Left ventricle myocardium inferior (tissue), 1 donor: ENCODE results near the gene ENDOG. TPM values are rescaled to one million over a fixed set of nuclear protein-coding genes. Genes with fewer than 3 reads are reported as not detected.
A peak's percentile ranks its signal among the peaks of the same experiment; 100 is the strongest.

Source experiments
- DNase-seq: peaks from one replicate; pipeline ENCODE4 v3.0.0-alpha.2; 2020
- H3K27ac ChIP-seq: fragments of 200-600 bp; replicated peaks from 2 replicates; pipeline ENCODE4 v1.8.0; 2021
- H3K27me3 ChIP-seq: fragments of 200-600 bp; 2 replicates; pipeline ENCODE4 v1.8.0; 2021; ENCODE audit warnings: low read depth
- H3K36me3 ChIP-seq: fragments of 200-600 bp; 2 replicates; pipeline ENCODE4 v1.8.0; 2021
- H3K4me1 ChIP-seq: fragments of 200-600 bp; 2 replicates; pipeline ENCODE4 v1.8.0; 2021
- H3K4me3 ChIP-seq: fragments of 200-600 bp; 2 replicates; pipeline ENCODE4 v1.8.0; 2021; ENCODE audit warnings: mild to moderate bottlenecking, moderate library complexity
- H3K9me3 ChIP-seq: fragments of 200-600 bp; replicated peaks from 2 replicates; pipeline ENCODE4 v1.8.0; 2021
- CTCF ChIP-seq: fragments of 200-600 bp; IDR thresholded peaks from 2 replicates; pipeline ENCODE4 v1.8.0; 2021; ENCODE audit warnings: antibody characterized with exemption, mild to moderate bottlenecking, borderline replicate concordance
- intact Hi-C: fragments of 100-400 bp; cut with micrococcal nuclease; formaldehyde crosslinking; loops from one replicate; pipeline ENCODE4 v1.11.0; 2022
- total RNA-seq: library from RNA; stranded (reverse); fragmentation: NEBNext Ultra II Directional; extraction: Animal tissue kit (Norgen Biotek cat#: 25700); gene quantifications from one replicate; pipeline ENCODE4 v1.2.1, GENCODE V29; 2021
- donor health status: DM: no; HTN: yes; CAD: no; lungs with severe emphysema.

Gene ENDOG
- total RNA-seq, 1 donor from 2014 or later: 75.3 TPM

GRCh38 chr9:128818839-128819715, 777 bp downstream of the ENDOG start:
- H3K27ac ChIP-seq: peak overlapping the region; percentile 97
- peak overlapping the region; percentile 78 for H3K4me3 ChIP-seq
- H3K36me3 ChIP-seq: peaks cover 33% of the 10 kb centered on the region
- peak; percentile 40 for DNase-seq
- peaks cover 22% of the 10 kb centered on the region for H3K4me1 ChIP-seq
- intact Hi-C loops: no loop called here
- H3K27me3 ChIP-seq: no peaks in the 10 kb centered on the region
- TF ChIP-seq CTCF: no peak
- H3K9me3 ChIP-seq: no peaks in the 10 kb centered on the region

GRCh38 chr9:128819716-128820664, 1.7 kb downstream of the ENDOG start:
- Histone ChIP-seq H3K27me3 (no peaks in the 10 kb centered on the region), H3K4me3 (peak overlapping the region; percentile 78), H3K27ac (peak overlapping the region; percentile 97)

GRCh38 chr9:128820665-128821583, 2.6 kb downstream of the ENDOG start:
- intact Hi-C loops: no loop called here
- Histone ChIP-seq H3K4me1 (peaks cover 22% of the 10 kb centered on the region), H3K27ac (peak overlapping the region; percentile 97), H3K36me3 (peaks cover 50% of the 10 kb centered on the region), H3K27me3 (no peaks in the 10 kb centered on the region), H3K9me3 (no peaks in the 10 kb centered on the region), H3K4me3 (no peak overlapping the region)
- no peak for DNase-seq
- TF ChIP-seq CTCF: no peak

More at GRCh38 chr9:128819716-128820664, 1.7 kb downstream of the ENDOG start:
- TF ChIP-seq CTCF: no peak
- intact Hi-C loops: no loop called here
- Histone ChIP-seq H3K4me1 (peaks cover 22% of the 10 kb centered on the region), H3K36me3 (peaks cover 41% of the 10 kb centered on the region), H3K9me3 (no peaks in the 10 kb centered on the region)
- DNase-seq: peak; percentile 64

- Histone ChIP-seq H3K36me3 (peaks cover 59% of the 10 kb centered on the region), H3K4me1 (peaks cover 22% of the 10 kb centered on the region), H3K9me3 (no peaks in the 10 kb centered on the region), H3K27ac (no peak overlapping the region), H3K4me3 (no peak overlapping the region), H3K27me3 (no peaks in the 10 kb centered on the region)
- TF ChIP-seq CTCF: no peak
- DNase-seq: no peak
- intact Hi-C loops: no loop called here
Observed at GRCh38 chr9:128821584-128822406, 3.5 kb downstream of the ENDOG start.
